Stomach smooth muscle (tissue), 2 donors: Measurements from ENCODE around the gene SESN1.

Experiments used
- H3K27ac ChIP-seq: one replicate; pipeline ENCODE4 v1.7.0; 2013; ENCODE audit warnings: mild to moderate bottlenecking, low read length, inconsistent platforms
- H3K27me3 ChIP-seq, 2 donors: one replicate each; pipeline ENCODE4 v1.7.0; 2013; ENCODE audit warnings: low read length in 2 of 2; ENCODE audit not compliant: insufficient read depth in 2 of 2, control insufficient read depth in 1 of 2
- H3K36me3 ChIP-seq, 2 donors: one replicate each; pipeline ENCODE4 v1.7.0; 2013; ENCODE audit warnings: low read length in 2 of 2; ENCODE audit not compliant: control insufficient read depth in 2 of 2, insufficient read depth in 2 of 2
- H3K4me1 ChIP-seq: one replicate; pipeline ENCODE4 v1.7.0; 2013; ENCODE audit warnings: low read length; ENCODE audit not compliant: control insufficient read depth, insufficient read depth
- H3K4me3 ChIP-seq, 2 donors: one replicate each; pipeline ENCODE4 v1.7.0; 2013; ENCODE audit warnings: low read length in 2 of 2
- H3K9ac ChIP-seq, 2 donors: one replicate each; pipeline ENCODE4 v1.7.0; 2013; ENCODE audit warnings: low read length in 2 of 2, mild to moderate bottlenecking in 1 of 2
- H3K9me3 ChIP-seq, 2 donors: one replicate each; pipeline ENCODE4 v1.7.0; 2013; ENCODE audit warnings: low read length in 2 of 2; ENCODE audit not compliant: control insufficient read depth in 2 of 2
- donor health status: healthy.
- donor health status: Pancreatic carcinoma.

SESN1 gene

GRCh38 chr6:109014606-109015005 lies 80.0 kb downstream of the SESN1 start:
- Histone ChIP-seq H3K27ac (no peak overlapping the region), H3K4me3 (no peak overlapping the region), H3K9me3 (no peaks in the 10 kb centered on the region), H3K36me3 (no peaks in the 10 kb centered on the region), H3K4me1 (no peaks in the 10 kb centered on the region), H3K9ac (no peak overlapping the region), H3K27me3 (no peaks in the 10 kb centered on the region)

DNA sequence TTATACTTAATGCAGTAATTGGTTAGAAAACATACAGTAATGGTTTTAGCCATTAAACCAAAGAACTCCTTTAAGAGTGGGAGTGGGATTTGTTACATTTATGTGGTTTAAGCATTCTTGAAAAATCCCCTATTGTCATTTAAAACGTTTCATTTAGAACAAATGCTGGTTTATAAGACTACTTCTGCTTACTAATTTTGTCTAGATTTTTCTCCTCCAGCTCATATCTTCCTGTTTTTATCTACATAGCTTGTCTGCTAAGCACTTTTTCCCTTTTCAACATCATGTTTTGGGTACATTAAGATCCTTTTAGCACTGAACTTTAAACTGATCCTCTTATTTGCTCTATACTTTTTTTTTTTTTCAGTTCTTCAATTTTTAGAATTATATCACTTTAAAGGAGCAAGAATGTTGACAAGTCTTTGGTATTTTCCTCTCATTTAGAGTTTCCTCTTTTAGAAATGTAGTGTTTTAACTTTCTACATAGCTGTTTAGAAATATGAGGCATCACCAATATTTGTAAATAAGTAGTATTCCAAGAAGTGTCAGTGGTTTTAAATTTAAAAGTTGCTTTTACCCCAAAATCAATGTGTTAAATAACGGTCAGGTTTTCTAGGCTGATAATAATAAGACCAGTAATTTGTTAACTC lies 80.9 kb downstream of the SESN1 start:
- no peaks in the 10 kb centered on the region for H3K27me3 ChIP-seq
- H3K9ac ChIP-seq = no peak overlapping the region
- no peaks in the 10 kb centered on the region for H3K36me3 ChIP-seq
- no peak overlapping the region for H3K4me3 ChIP-seq
- H3K4me1 ChIP-seq = no peaks in the 10 kb centered on the region
- H3K27ac ChIP-seq = no peak overlapping the region
- H3K9me3 ChIP-seq = no peaks in the 10 kb centered on the region

DNA sequence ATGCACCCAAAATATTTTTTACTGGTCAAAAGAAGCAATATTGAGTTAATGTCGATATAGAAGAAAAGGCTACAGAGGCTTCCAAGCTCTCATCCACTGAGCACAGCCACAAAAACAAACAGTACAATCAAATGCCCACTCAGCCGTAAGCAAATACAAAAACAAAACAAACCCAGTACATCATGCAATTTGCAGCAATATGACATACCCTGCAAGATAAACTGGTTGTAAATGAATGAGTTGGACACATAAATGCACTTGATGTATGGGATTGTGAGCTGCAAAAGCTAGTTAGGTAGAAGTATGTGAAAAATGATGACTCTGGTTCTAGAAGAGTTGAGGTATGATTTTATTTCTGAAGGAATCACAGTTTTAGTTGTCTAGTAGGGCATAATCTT lies 83.9 kb downstream of the SESN1 start:
- Histone ChIP-seq H3K27ac (no peak overlapping the region), H3K9me3 (no peaks in the 10 kb centered on the region), H3K4me1 (no peaks in the 10 kb centered on the region), H3K9ac (no peak overlapping the region), H3K27me3 (no peaks in the 10 kb centered on the region), H3K36me3 (no peaks in the 10 kb centered on the region), H3K4me3 (peak overlapping the region in 1 of 2 donors; percentile 13)

DNA sequence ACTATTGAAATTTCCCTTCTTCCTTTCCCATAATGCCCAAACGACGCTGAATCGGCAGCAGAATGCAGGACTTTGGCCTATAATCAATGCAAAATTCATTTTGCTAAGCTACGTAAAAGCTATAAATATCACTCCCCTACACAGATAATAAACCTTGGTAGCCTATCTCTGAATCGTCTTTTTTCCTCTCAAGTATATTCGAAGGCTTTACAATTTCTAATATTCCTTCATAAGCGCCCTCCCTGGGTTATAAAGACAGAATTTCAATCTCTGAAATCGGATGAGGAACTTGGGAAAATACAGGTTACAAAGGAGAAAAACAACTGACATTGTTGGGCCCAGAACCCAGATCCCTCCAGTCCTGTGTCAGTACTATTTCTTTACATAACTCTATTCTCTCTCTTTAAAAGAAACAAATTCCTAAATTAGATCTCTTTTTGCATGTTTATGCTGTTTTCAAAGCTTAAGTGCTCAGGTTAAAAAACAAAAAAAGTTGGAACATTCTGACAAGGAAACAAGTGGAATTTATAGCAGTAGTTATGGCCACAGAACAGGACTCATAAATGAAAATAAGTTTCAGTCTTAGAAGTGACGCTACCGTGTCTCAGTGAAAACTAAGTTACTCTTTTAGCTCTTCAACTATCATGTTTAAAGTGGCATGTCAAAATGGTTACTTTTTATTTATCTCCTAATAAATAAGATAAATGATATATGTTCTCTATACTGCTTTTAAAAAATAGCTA lies 84.5 kb downstream of the SESN1 start:
- H3K36me3 ChIP-seq = no peaks in the 10 kb centered on the region
- H3K9ac ChIP-seq = peak overlapping the region; percentile 89 to 98
- peak overlapping the region; percentile 89 to 96 for H3K4me3 ChIP-seq
- no peaks in the 10 kb centered on the region for H3K4me1 ChIP-seq
- no peaks in the 10 kb centered on the region for H3K27me3 ChIP-seq
- no peaks in the 10 kb centered on the region for H3K9me3 ChIP-seq
- H3K27ac ChIP-seq = peak overlapping the region; percentile 82

GRCh38 chr6:109009236-109009961 lies 85.2 kb downstream of the SESN1 start:
- Histone ChIP-seq H3K27ac (peak overlapping the region; percentile 90), H3K27me3 (no peaks in the 10 kb centered on the region), H3K4me3 (peak overlapping the region; percentile 89 to 96), H3K4me1 (no peaks in the 10 kb centered on the region), H3K36me3 (no peaks in the 10 kb centered on the region), H3K9me3 (no peaks in the 10 kb centered on the region), H3K9ac (peak overlapping the region; percentile 89 to 98)

- H3K9me3 ChIP-seq = no peaks in the 10 kb centered on the region
- no peaks in the 10 kb centered on the region for H3K4me1 ChIP-seq
- H3K36me3 ChIP-seq = no peaks in the 10 kb centered on the region
- peak overlapping the region; percentile 77 to 89 for H3K4me3 ChIP-seq
- peak overlapping the region; percentile 86 to 89 for H3K9ac ChIP-seq
- no peaks in the 10 kb centered on the region for H3K27me3 ChIP-seq
- peak overlapping the region; percentile 90 for H3K27ac ChIP-seq
These were observed 86.0 kb downstream of the SESN1 start for GRCh38 chr6:109008537-109009235.

- Histone ChIP-seq H3K27me3 (no peaks in the 10 kb centered on the region), H3K4me1 (no peaks in the 10 kb centered on the region), H3K36me3 (no peaks in the 10 kb centered on the region), H3K9me3 (no peaks in the 10 kb centered on the region), H3K4me3 (peak overlapping the region; percentile 77 to 89), H3K9ac (peak overlapping the region; percentile 86 to 89), H3K27ac (peak overlapping the region; percentile 90)
These were observed 86.6 kb downstream of the SESN1 start for GRCh38 chr6:109008054-109008453.

DNA sequence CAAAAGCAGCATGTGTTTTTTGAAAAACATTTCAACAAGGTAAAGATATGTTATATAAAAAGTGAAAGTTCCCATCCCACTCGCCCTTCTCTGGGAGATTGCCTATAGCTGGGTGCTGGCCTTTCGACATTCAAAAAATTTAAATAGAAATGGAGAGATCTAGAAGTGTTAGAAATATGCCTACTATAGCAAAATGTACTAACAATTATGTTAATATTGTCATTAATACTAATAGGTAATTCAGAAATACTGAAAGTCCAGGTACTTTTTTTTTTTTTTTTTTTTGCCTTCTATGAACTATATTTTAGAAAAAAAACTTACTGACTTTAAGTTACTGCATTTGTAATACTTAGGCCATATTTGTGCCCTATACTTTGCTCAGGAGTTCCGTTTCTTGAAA lies 87.1 kb downstream of the SESN1 start:
- Histone ChIP-seq H3K9ac (peak overlapping the region in 1 of 2 donors; percentile 86), H3K27ac (no peak overlapping the region), H3K9me3 (no peaks in the 10 kb centered on the region), H3K36me3 (no peaks in the 10 kb centered on the region), H3K27me3 (no peaks in the 10 kb centered on the region), H3K4me1 (no peaks in the 10 kb centered on the region), H3K4me3 (peak overlapping the region; percentile 77 to 89)

DNA sequence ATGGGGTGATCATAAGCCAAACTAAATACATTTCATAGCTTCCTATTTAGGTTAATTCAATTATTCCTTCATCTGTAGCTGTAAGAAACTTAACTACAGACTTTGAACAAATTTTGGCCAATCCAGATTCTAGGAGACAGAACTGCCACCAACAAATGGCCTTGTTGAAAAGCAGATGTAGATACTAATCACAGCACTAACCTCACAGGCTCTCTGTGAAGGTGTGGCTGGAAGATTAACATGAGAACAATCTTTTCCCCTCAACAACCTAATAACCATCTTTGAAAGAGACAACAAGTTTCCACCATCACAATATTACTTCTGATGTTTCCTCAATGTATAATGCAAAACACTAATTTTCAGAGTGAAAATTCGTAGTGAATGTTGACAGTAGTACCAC lies 87.8 kb downstream of the SESN1 start:
- peak overlapping the region in 1 of 2 donors; percentile 86 for H3K9ac ChIP-seq
- no peaks in the 10 kb centered on the region for H3K36me3 ChIP-seq
- H3K27me3 ChIP-seq = no peaks in the 10 kb centered on the region
- H3K4me1 ChIP-seq = no peaks in the 10 kb centered on the region
- H3K27ac ChIP-seq = peak overlapping the region; percentile 32
- no peaks in the 10 kb centered on the region for H3K9me3 ChIP-seq
- H3K4me3 ChIP-seq = peak overlapping the region; percentile 2 to 36

- H3K9ac ChIP-seq = peak overlapping the region; percentile 22 to 62
- H3K9me3 ChIP-seq = no peaks in the 10 kb centered on the region
- peak overlapping the region; percentile 26 for H3K27ac ChIP-seq
- no peak overlapping the region for H3K4me3 ChIP-seq
- H3K4me1 ChIP-seq = peaks cover 2% of the 10 kb centered on the region
- no peaks in the 10 kb centered on the region for H3K27me3 ChIP-seq
- peaks cover 11 to 14% of the 10 kb centered on the region in 2 donors for H3K36me3 ChIP-seq
These were observed 91.8 kb downstream of the SESN1 start for GRCh38 chr6:109002882-109003281.
